ENCODE data around the gene SFXN2.

Gene SFXN2

DNA sequence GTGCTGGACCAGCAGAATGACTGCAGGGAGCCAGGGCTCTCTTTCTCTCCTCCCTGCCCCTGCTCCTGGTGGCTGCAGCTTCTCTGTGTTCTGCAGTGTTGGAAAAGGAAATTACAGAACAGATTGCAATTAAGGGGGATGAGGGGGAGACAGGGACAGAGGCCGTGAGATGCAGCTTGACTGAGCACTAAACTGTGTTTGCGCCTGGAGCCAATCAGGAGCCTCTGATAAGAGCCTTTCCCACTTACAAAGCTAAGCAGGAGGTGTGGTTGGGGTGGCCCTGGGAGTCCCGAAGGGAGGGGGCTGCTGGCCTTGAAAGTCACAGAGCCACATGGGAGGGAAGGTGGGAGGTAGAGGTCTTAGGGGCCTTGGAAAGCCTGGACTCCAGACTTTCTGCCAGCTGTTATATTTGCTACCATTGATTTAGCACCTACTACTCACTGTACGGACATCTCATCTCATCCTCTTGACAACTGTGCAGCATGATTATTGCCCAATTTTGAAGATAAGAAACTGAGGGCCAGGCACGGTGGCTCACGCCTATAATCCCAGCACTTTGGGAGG lies 43.5 kb upstream of the SFXN2 start:
- no peak for DNase-seq (ENCODE audit: low read depth)
- no peak overlapping the region for H3K4me3 ChIP-seq (ENCODE audit: low read depth, low read length)
- TF ChIP-seq, protein P1, sequence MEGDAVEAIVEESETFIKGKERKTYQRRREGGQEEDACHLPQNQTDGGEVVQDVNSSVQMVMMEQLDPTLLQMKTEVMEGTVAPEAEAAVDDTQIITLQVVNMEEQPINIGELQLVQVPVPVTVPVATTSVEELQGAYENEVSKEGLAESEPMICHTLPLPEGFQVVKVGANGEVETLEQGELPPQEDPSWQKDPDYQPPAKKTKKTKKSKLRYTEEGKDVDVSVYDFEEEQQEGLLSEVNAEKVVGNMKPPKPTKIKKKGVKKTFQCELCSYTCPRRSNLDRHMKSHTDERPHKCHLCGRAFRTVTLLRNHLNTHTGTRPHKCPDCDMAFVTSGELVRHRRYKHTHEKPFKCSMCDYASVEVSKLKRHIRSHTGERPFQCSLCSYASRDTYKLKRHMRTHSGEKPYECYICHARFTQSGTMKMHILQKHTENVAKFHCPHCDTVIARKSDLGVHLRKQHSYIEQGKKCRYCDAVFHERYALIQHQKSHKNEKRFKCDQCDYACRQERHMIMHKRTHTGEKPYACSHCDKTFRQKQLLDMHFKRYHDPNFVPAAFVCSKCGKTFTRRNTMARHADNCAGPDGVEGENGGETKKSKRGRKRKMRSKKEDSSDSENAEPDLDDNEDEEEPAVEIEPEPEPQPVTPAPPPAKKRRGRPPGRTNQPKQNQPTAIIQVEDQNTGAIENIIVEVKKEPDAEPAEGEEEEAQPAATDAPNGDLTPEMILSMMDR (IDR thresholded peaks at IDR 0.05; ENCODE audit: control insufficient read depth, extremely low read depth, insufficient read depth): no peak

DNA sequence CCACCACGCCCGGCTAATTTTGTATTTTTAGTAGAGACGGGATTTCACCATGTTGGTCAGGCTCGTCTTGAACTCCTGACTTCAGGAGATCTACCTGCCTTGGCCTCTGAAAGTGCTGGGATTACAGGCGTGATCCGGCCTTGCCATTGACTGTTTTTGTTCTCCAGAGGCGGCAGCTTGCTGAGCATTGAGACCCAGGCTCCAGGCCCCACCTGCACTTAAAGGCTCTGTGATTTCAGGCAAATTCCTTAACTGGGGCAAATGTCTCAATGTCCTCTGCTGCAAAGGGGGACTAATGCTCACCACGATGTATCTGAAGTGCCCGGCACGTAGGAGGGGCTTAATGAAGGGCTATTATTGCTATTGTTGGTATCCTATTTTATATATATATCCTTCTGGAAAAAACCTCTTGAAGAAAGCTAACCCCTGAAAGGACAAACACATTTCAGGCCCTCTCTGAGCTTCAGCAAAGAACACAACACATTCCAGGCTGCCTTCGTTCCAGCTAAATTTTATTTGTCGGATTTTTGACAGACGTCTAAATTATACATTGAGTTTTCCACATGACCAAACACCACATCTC lies 41.1 kb upstream of the SFXN2 start:
- TF ChIP-seq, protein P1 (IDR thresholded peaks at IDR 0.05; ENCODE audit: control insufficient read depth, extremely low read depth, insufficient read depth): no peak
- DNase-seq (ENCODE audit: low read depth): no peak
- H3K4me3 ChIP-seq (ENCODE audit: low read depth, low read length): no peak overlapping the region

DNA sequence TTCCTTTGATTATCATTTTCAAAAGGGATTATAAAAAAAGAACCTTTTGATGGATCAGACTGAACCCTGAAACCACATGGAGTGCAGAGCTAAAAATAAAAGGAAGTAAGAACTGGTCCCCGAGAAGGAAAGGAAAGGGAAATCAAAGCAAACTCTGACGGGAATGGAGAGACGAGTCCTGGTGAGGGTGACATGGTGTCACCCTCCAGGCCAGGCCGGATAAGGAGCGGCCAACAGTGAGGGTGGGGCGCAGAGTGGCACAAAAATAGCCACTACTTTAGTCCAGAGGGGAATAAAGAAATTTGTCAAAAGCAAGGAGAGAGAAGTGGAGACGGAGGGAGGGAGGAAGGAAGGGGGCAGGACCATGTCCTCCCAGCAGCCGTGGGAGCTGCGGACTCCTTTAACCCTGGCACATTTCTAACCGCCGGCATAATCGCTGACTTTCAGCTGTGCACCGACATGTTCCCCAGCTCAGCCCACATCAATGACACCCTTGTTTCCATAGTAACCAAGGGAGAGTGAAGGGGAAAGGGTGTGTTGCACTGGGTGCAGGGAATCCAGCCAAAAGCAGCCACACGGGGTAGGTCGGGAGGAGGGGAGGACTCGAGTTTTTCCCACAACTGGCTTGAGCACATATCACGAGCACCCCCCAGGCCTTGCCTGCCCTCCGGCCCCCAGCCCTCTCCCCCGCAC lies 40.5 kb upstream of the SFXN2 start:
- DNase-seq (ENCODE audit: low read depth): no peak
- TF ChIP-seq, protein P1 (IDR thresholded peaks at IDR 0.05; ENCODE audit: control insufficient read depth, extremely low read depth, insufficient read depth): no peak
- no peak overlapping the region for H3K4me3 ChIP-seq (ENCODE audit: low read depth, low read length)

DNA sequence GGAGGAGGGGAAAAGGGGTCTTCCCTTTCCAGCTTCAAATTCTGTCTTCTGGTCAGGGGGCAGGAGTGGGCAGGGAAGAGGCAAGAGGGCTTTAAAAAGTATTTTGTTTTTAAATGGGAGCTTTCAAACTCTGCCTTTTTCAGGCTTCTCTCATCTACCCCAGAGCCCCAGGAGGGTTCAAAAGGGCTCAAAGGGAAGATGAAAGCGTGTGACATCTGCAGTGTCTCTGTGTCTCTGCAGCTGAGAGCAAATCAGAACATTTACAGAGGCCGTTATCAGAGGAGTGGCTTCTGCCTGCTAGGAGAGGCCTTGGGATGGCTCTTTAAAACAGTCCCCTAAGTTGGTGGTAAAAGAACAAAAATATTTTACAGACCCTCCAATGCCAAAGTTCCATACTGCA lies 39.9 kb upstream of the SFXN2 start:
- no peak for DNase-seq (ENCODE audit: low read depth)
- H3K4me3 ChIP-seq (ENCODE audit: low read depth, low read length): no peak overlapping the region

DNA sequence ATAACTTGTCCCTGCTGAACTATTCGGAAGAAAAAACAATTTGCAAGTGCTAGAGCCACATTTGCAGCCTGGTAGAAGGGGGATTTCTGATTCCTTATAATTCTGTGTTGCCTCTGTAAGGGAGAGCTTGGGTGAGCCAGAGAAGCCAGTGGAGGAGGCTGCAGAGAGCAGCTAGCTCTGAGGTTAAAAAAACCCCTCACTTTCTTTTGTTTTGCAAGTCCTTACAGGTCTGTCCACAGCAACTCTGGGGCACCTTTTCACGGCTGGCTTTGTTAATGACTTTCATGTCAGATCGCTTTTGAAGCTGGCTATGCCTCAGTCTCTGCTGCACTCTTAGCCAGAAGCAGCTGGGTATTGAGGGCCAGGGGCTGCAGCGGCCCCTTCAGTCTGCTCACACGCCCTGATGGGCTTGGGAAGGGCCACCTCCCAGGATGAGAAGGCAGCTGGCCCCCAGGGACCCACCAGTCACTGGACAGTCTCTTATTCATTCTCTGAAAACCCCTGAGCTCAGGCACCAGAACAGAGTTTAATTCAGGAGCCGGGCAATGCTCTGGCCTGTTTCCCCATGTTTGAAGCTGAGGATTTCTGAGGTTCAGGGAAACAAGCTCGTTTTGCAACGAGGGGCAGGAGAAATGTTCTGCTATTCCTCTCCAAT lies 39.3 kb upstream of the SFXN2 start:
- H3K4me3 ChIP-seq (ENCODE audit: low read depth, low read length): no peak overlapping the region
- DNase-seq (ENCODE audit: low read depth): no peak
- TF ChIP-seq, protein P1 (IDR thresholded peaks at IDR 0.05; ENCODE audit: control insufficient read depth, extremely low read depth, insufficient read depth): no peak

More for the DNA sequence above, 39.9 kb upstream of the SFXN2 start:
- TF ChIP-seq, protein P1 (IDR thresholded peaks at IDR 0.05; ENCODE audit: control insufficient read depth, extremely low read depth, insufficient read depth): no peak

DNA sequence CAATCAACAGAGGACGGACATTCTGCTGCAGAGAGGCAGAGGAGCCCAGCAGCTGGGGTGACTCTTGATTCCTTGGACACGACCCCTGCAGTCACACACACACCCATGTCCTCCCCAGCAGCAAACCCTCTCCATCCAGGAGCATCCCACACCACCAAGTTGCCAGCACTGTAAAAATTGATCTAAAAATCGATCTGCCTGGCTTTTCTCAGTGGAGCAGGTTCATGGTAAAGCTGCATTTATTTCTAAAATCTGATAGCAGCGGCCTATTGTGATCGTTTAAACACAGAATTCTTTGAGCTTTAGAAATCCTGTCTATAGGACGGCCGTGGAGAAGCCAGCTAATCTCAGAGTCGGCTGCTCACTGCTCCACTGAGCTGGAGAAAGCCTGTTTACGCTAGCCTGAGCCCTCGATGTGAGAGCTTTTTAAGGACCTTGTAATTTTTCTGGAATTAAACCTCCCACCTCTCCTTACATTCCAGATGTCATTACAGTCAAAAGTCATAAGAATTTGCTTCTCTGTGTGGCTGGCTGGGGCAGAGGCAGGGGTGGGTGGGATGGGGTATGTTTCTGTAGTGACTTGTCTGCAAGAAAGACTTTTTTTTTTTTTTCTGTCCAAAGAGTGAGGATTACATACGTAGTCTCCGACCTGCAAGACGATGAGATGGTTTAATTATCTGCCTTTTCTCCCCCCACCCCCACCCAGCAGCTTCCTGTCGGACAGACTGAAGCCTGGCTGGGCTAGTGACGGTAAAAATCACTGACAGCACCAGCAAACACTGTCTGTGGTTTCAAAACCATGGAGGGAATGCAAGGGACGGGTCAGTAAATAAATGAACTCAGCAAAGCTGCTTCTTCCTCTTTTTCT lies 38.5 kb upstream of the SFXN2 start:
- no peak overlapping the region for H3K4me3 ChIP-seq (ENCODE audit: low read depth, low read length)
- DNase-seq (ENCODE audit: low read depth): no peak
- TF ChIP-seq, protein P1 (IDR thresholded peaks at IDR 0.05; ENCODE audit: control insufficient read depth, extremely low read depth, insufficient read depth): no peak
